ENCODE results near the gene ANKRD11.

Gene ANKRD11

DNA sequence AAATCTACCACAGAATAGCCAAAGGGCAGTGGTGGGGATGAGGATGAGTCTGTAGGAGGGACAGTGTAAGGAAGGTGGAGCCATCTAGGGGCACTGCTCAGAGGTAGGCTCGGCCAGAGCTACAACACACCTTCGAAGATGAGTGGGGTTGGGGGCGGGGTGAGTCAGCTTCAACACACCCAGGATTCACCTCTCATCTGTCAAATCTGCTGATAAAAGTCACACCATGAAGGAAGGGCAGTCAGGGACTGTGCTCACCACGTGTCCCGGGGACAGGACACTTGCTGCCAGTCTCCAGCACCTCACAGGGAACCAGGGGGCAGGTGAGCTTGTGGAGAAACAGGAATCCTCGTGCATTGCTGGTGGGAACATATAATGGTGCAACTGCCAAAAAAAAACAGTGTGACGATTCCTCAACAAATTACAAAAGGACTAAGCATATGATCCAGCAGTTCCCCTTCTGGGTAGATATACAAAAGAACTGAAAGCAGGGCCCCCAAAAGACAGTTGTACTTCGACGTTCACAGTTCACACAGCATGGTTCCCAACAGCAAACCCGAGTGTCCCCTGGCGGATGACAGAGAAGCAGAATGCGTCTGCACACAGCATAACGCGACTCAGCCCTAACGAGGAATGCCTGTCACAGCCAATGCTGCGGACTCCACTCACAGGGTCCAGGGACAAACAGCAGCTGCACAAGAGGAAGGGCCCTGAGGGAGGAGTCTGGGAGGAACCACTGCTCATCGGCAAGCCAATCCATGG lies 133.1 kb downstream of the ANKRD11 start:
- DNase-seq (ENCODE audit: extremely low spot score, insufficient read length, low read depth) (no peak), FAIRE-seq (no peak)

GRCh38 chr16:89355686-89356085 lies 134.7 kb downstream of the ANKRD11 start:
- DNase-seq (ENCODE audit: extremely low spot score, insufficient read length, low read depth) (no peak), FAIRE-seq (no peak)

- FAIRE-seq = no peak
These were observed 135.4 kb downstream of the ANKRD11 start for GRCh38 chr16:89355007-89355406.

GRCh38 chr16:89354325-89354724 lies 136.0 kb downstream of the ANKRD11 start:
- FAIRE-seq (no peak), DNase-seq (ENCODE audit: extremely low spot score, insufficient read length, low read depth) (no peak)

More at GRCh38 chr16:89355007-89355406, 135.4 kb downstream of the ANKRD11 start:
- DNase-seq (ENCODE audit: extremely low spot score, insufficient read length, low read depth) = no peak

DNA sequence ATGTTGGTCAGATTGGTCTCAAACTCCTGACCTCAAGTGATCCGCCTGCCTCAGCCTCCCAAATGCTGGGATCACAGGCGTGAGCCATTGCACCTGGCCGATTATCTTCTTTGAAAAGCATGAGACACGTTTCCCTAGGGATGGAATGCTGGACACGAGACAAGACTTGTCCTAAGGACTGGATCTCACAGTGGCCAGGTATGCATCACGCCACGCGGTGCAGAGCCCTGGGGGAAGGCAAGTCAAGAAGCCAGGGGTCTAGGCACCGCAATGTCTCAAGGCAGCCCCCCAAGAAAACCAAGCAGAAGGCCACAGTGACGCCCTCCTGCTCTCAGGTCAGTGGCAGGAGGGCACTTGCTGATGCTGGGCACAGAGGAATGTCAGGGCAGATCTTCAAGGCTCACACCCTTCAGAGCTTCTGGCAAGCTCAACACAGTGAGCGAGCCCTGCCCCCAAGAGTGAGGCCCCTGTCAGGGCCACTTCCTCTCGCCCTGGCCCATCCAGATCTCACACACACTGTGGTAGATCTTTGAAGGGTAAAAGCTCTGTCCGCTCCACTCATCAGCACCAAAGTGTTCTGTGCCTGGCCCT lies 138.2 kb downstream of the ANKRD11 start:
- FAIRE-seq (no peak), DNase-seq (ENCODE audit: extremely low spot score, insufficient read length, low read depth) (no peak)

- DNase-seq (ENCODE audit: extremely low spot score, insufficient read length, low read depth) = no peak
- no peak for FAIRE-seq
These were observed 138.7 kb downstream of the ANKRD11 start for GRCh38 chr16:89351645-89352044.

- DNase-seq (ENCODE audit: extremely low spot score, insufficient read length, low read depth) = no peak
- no peak for FAIRE-seq
These were observed 139.5 kb downstream of the ANKRD11 start for GRCh38 chr16:89350701-89351380.

DNA sequence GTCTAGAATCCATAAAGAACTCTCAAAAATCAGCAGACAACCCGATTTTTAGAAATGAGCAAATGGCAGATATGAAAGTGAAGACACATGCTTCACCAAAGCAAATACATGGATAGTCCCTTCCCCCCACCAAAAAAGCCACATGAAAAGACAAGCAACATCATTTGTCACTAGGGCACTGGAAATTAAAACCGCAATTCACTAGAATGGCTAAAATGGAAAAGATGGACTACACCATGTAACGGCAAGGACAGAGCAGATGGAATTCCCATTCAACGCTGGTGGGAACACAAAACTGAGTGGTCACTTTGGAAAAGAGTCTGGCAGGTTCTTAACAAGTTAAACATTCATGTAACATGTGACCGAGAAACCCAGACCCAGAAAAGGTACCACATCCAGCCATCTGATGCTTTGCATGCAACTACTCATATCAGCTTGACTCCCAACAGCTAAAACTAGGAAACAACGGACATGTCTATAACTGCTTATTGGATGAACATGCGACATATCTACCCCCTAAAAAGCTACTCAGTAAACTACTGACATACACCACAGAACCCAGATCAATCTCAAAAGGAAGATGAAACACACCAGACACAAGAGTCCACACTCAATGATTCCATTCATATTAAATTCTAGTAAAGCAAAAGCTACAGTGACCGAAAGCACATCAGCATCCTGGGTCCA lies 140.3 kb downstream of the ANKRD11 start:
- FAIRE-seq (no peak), DNase-seq (ENCODE audit: extremely low spot score, insufficient read length, low read depth) (no peak)

- FAIRE-seq = peak; percentile 48
- DNase-seq (ENCODE audit: extremely low spot score, insufficient read length, low read depth) = no peak
These were observed 142.6 kb downstream of the ANKRD11 start for GRCh38 chr16:89347807-89348206.

GRCh38 chr16:89346869-89347268 lies 143.5 kb downstream of the ANKRD11 start:
- DNase-seq (ENCODE audit: extremely low spot score, insufficient read length, low read depth) = no peak

GRCh38 chr16:89345642-89346150 lies 144.7 kb downstream of the ANKRD11 start:
- FAIRE-seq (no peak), DNase-seq (ENCODE audit: extremely low spot score, insufficient read length, low read depth) (no peak)

More at GRCh38 chr16:89346869-89347268, 143.5 kb downstream of the ANKRD11 start:
- FAIRE-seq = no peak

DNA sequence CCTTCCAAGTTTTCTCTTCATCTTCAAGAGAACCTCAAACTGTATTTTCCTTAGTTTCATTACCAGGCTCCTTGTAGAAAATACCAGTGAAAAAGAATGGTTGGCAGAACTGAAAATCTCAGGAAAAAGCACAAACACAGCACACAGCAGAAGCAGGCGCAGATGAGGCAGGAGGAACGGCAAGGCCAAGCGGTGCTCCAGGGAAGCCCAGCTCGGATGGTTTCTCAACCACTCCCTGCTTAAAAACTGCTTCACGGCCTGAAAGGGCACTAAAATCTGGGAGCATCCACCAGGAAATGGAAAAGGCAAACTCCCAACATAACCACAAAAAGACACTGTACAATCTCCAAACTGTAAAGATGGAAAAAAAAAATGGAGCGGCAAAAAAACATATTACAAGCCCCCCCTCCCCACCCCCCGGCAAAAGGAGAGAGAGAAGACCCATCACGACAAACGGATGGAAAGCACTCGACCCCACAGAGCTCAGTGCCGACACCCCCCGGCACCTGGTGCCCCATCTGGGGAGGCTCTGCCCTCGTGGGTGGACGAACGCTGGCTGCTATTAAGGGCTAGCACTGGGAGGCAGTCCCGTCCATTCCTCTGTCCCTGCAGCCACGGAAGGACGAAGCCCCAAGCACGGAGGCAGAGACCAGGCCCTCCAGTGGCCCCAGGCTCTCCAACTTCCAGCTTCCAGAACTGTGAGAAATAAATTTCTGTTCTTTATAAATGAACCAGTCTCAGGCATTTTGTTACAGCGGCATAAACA lies 145.3 kb downstream of the ANKRD11 start:
- FAIRE-seq (no peak), DNase-seq (ENCODE audit: extremely low spot score, insufficient read length, low read depth) (no peak)

GRCh38 chr16:89344458-89344834 lies 145.9 kb downstream of the ANKRD11 start:
- DNase-seq (ENCODE audit: extremely low spot score, insufficient read length, low read depth) (no peak), FAIRE-seq (no peak)

GRCh38 chr16:89343501-89344457 lies 146.6 kb downstream of the ANKRD11 start:
- no peak for DNase-seq (ENCODE audit: extremely low spot score, insufficient read length, low read depth)
- no peak for FAIRE-seq

DNA sequence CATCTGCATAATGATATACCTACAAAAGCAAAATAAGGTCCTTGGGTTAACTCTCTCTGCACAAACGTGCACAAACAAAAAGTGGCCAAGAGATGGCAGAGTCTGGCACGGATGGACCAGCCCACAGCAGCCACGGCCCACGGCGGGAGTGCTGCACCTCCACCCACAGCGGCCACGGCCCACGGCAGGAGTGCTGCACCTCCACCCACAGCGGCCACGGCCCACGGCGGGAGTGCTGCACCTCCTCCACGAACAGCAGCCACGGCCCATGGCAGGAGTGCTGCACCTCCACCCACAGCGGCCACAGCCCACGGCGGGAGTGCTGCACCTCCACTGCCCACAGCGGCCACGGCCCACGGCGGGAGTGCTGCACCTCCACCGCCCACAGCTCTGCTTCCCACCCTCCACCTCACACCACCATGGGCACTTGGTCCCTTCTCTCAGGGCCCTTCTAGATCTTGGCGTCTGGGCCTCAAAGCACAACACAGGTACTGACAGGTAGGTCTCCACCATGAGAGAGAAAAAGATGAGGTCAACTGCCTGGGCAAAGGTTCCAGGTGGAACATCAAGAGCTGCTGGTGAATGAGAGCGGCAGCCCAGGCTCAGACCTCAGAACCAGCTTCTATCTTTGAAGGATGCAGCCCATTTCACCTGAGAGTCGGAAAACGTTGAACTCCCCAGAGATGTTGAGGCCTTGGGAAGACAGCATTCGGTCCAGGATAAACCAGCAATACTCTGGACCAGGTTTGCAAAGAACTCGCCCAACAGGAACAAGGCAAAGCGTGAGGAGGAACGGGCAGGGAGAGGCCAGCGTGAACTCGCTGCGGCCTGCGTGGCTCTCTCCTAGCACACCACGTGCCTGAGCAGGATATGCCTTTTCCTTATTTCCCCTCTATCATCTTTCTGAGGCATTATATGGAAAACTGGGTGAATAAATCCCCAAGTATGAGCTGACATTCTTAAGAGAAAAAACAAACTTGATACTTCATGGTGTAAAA lies 148.4 kb downstream of the ANKRD11 start:
- DNase-seq (ENCODE audit: extremely low spot score, insufficient read length, low read depth) (no peak), FAIRE-seq (no peak)

DNA sequence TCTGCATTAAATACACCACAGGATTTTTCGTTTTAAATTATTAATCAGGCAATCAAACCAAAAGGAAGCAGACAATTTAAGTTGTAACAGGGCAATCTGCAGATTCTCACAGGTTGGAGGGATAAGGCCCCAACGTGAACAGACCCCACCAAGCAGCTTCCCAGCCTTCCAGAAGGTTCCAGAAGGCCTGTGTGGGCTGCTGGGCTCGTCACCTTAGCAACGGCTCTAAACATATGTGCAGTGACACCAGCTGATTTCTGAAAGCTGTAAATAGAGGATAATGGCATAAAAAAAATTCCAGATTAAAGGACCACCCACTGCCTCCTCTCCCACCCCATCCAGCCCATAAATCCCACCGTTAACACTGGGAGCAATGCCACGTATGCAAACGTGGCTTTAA lies 149.1 kb downstream of the ANKRD11 start:
- no peak for FAIRE-seq
- no peak for DNase-seq (ENCODE audit: extremely low spot score, insufficient read length, low read depth)

GRCh38 chr16:89338863-89339262 lies 151.5 kb downstream of the ANKRD11 start:
- no peak for FAIRE-seq
- no peak for DNase-seq (ENCODE audit: extremely low spot score, insufficient read length, low read depth)
